ENCODE measurements around the gene GNA14. TPM values are rescaled to one million over a fixed set of nuclear protein-coding genes. Genes with fewer than 3 reads are reported as not detected.

GNA14 gene
- total RNA-seq (2022; extraction: Qiagen RNA extraction; ENCODE audit: low read depth) = not detected in 5 replicates

DNA sequence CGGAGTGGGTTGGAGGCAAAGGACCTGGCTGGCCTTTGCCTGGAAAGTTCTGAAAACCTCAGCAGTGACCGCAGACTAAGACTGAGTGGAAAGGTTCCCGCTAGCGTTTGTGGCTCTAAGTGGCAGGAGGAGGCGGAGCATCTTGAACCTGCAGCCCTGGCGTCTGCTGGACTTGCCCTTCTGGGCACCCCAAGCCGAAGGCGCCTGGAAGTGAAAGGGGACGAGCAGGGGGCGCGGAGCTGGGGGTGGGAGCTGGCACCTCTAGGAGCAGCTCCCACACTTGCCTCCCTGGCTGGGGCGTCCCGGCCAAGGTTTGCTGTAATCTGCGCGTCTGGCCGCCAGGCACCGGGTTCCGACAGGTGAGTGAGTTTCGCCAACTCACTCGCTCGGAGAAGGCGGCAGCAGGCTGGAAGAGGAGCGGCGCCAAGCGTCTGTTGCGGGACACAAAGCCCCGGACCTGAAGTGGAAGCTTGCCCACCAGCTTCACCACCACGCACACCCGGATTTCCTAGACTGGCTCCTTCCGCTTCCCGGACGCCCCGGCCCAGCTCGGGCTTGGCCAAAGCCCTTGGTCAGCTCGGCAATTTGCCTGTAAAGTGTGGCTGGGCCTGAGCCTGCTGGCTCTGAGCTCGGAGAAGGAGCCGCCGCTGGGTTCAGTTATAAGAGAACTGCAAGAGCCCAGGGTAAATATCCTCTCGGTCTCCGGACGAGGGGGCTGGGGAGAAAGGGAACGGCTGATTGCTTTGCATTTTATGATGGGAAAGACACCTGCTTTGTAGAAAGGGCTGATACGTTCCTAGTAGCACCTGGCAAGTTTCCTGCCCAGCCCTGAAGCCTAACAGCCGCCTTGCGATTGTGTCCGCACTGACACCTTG, at the start of gene GNA14:
Gene GNA14 (minus strand): TSS at position 89 of the 875 bp plus-strand sequence. CDS start 529 bp downstream, outside the sequence.

